ENCODE results near the gene FNBP1L. TPM values are rescaled to one million over a fixed set of nuclear protein-coding genes. Genes with fewer than 3 reads are reported as not detected.
A peak's percentile ranks its signal among the peaks of the same experiment; 100 is the strongest.

Gene FNBP1L
- polyA plus RNA-seq, 1 of the 3 experiments (the other 2 are of a cell fraction), result 16.5 TPM

GRCh38 chr1:93595743-93596142, 147.8 kb downstream of the FNBP1L start:
- Histone ChIP-seq H3F3A (replicated peaks; ENCODE audit: insufficient read depth) (peaks cover 8% of the 10 kb centered on the region), H4K20me1 (ENCODE audit: insufficient read depth) (peaks cover 97% of the 10 kb centered on the region), H3K79me2 (ENCODE audit: insufficient read depth) (peaks cover 100% of the 10 kb centered on the region), H3K27me3 (ENCODE audit: insufficient read depth) (no peaks in the 10 kb centered on the region), H3K27ac (ENCODE audit: low read depth in 2 of 2, low read length in 1 of 2) (peak overlapping the region in 1 of 2 experiments; percentile 66), H3K4me3 (ENCODE audit: low read depth in 2 of 2, low read length in 1 of 2) (no peak overlapping the region), H3K4me2 (peak overlapping the region; percentile 29; the same call in 1 of the 2 replicates), H3K9me2 (no peaks in the 10 kb centered on the region), H2AFZ (ENCODE audit: low read depth) (no peak overlapping the region), H3K36me3 (replicated peaks in 1 of 2; ENCODE audit: control insufficient read depth in 1 of 2, insufficient read depth in 2 of 2, low read length in 1 of 2) (peaks cover 10 to 12% of the 10 kb centered on the region in 2 experiments), H3K9me3 (no peaks in the 10 kb centered on the region), H3K4me1 (ENCODE audit: control insufficient read depth in 1 of 2, insufficient read depth in 2 of 2, low read depth in 1 of 2, low read length in 1 of 2) (peaks cover 25 to 88% of the 10 kb centered on the region in 2 experiments), H3K9ac (no peak overlapping the region; the same call in 1 of the 2 replicates)
- CTCF ChIA-PET, result interaction anchor here (1.0 kb wide), 1 partner anchor 13 kb away, joined by 3 read pairs; no protein-coding TSS in a partner anchor
- TF ChIP-seq YY1 (IDR thresholded peaks at IDR 0.05; ENCODE audit: low read depth), result no peak
- TF ChIP-seq CTCF (IDR thresholded peaks at IDR 0.05), result no peak
- TF ChIP-seq, protein P1, sequence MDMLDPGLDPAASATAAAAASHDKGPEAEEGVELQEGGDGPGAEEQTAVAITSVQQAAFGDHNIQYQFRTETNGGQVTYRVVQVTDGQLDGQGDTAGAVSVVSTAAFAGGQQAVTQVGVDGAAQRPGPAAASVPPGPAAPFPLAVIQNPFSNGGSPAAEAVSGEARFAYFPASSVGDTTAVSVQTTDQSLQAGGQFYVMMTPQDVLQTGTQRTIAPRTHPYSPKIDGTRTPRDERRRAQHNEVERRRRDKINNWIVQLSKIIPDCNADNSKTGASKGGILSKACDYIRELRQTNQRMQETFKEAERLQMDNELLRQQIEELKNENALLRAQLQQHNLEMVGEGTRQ (IDR thresholded peaks at IDR 0.05; ENCODE audit: borderline replicate concordance, low read depth, low read length), result no peak
- TF ChIP-seq ZBTB33 (IDR thresholded peaks at IDR 0.05; ENCODE audit: borderline replicate concordance, low read depth), result no peak
- 73% methylated on average over 4 of the region's 4 CpGs for WGBS (ENCODE audit: low lambda C conversion rate)
- no peak for DNase-seq
- POLR2A ChIA-PET, result no interaction called here

GRCh38 chr1:93596329-93597089, 148.6 kb downstream of the FNBP1L start:
- peaks cover 100% of the 10 kb centered on the region for H3K79me2 ChIP-seq (ENCODE audit: insufficient read depth)
- peaks cover 100% of the 10 kb centered on the region for H4K20me1 ChIP-seq (ENCODE audit: insufficient read depth)
- TF ChIP-seq GATA2 (CRISPR knock-in tag; IDR thresholded peaks at IDR 0.05), result no peak
- no peak for TF ChIP-seq POLR2AphosphoS5 (IDR thresholded peaks at IDR 0.05; ENCODE audit: low read depth, low read length)
- no peak for TF ChIP-seq RXRA (IDR thresholded peaks at IDR 0.05; ENCODE audit: borderline replicate concordance, low read depth)
- TF ChIP-seq FOXJ3 (CRISPR knock-in tag; IDR thresholded peaks at IDR 0.05), result no peak
- no peak for TF ChIP-seq RFX5 (IDR thresholded peaks at IDR 0.05; ENCODE audit: low read length)
- no peak for TF ChIP-seq YY1 (IDR thresholded peaks at IDR 0.05; ENCODE audit: low read depth)
- TF ChIP-seq NRF1 (IDR thresholded peaks at IDR 0.05; ENCODE audit: low read depth, low read length), result no peak
- TF ChIP-seq, protein P1 (IDR thresholded peaks at IDR 0.05; ENCODE audit: borderline replicate concordance, low read depth, low read length), result no peak
- no peaks in the 10 kb centered on the region for H3K27me3 ChIP-seq (ENCODE audit: insufficient read depth)
- peaks cover 8% of the 10 kb centered on the region for H3F3A ChIP-seq (replicated peaks; ENCODE audit: insufficient read depth)
- no peak overlapping the region; the same call in 1 of the 2 replicates for H3K9ac ChIP-seq
- no peak overlapping the region for H3K4me3 ChIP-seq (ENCODE audit: low read depth in 2 of 2, low read length in 1 of 2)
- WGBS (ENCODE audit: low lambda C conversion rate), result 94% methylated on average over 4 of the region's 4 CpGs
- peak overlapping the region in 1 of 2 experiments; percentile 66; a peak in 3 of 4 replicates for H3K27ac ChIP-seq (ENCODE audit: low read depth in 2 of 2, low read length in 1 of 2)
- DNase-seq, result no peak
- CTCF ChIA-PET, result no interaction called here
- peak overlapping the region; percentile 29; the same call in 1 of the 2 replicates for H3K4me2 ChIP-seq
- H3K4me1 ChIP-seq (ENCODE audit: control insufficient read depth in 1 of 2, insufficient read depth in 2 of 2, low read depth in 1 of 2, low read length in 1 of 2), result peaks cover 25 to 86% of the 10 kb centered on the region in 2 experiments
- no peaks in the 10 kb centered on the region for H3K9me2 ChIP-seq
- POLR2A ChIA-PET, result no interaction called here
- H2AFZ ChIP-seq (ENCODE audit: low read depth), result no peak overlapping the region
- H3K36me3 ChIP-seq (replicated peaks in 1 of 2; ENCODE audit: control insufficient read depth in 1 of 2, insufficient read depth in 2 of 2, low read length in 1 of 2), result peaks cover 8 to 9% of the 10 kb centered on the region in 2 experiments
- H3K9me3 ChIP-seq, result no peaks in the 10 kb centered on the region

Measured in SK-N-SH (cell line).